Psoas muscle (tissue), 7 donors: Measurements from ENCODE around the gene CNNM3. TPM values are rescaled to one million over a fixed set of nuclear protein-coding genes. Genes with fewer than 3 reads are reported as not detected.

ENCODE experiments used
- polyA plus RNA-seq, 3 donors: library from polyadenylated mRNA; stranded (reverse); fragments of 200-250 nt; gene quantifications; one replicate each; pipeline ENCODE4 v1.2.3, GENCODE V29; 2013
- total RNA-seq, 4 donors: library from RNA; stranded (reverse); fragmentation: NEBNext Ultra II Directional in 2 of 4; extraction: Animal tissue kit (Norgen Biotek cat#: 25700) in 2 of 4; gene quantifications; one replicate each; pipeline versions ENCODE4 v1.2.1 to v1.2.4, GENCODE V29; 2021 to 2023
- donor health status: healthy with polysubstance abuse.
- donor health status: DM: no; HTN: no; CAD: no; lungs with moderate emphysema.
- donor health status: Bipolar disorder and iron deficiency.
- donor health status: healthy.
- donor health status: DM: no; HTN: no; CAD: no.
- donor health status: DM: no; HTN: no; CAD: no.
- donor health status: DM: yes; HTN: yes; CAD: no.

Gene CNNM3
- total and polyA plus RNA-seq, 7 donors = 4.2 to 12.6 (median 7.7) TPM

Other genes with a start within 250 kb of the CNNM3 start
- 10 to 100 TPM; 49.2 to 55.3 (median 50.6) TPM for gene KANSL3, start 178.0 kb upstream of the CNNM3 start, total RNA-seq
- 100 to 1,000 TPM in 1 of 3 donors, 10 to 100 TPM in 2; 25.9 to 101 (median 32.6) TPM for gene KANSL3, start 178.0 kb upstream of the CNNM3 start, polyA plus RNA-seq
- not detected for gene FER1L5, start 173.5 kb upstream of the CNNM3 start, total RNA-seq
- gene FER1L5, start 173.5 kb upstream of the CNNM3 start, polyA plus RNA-seq = under 1 TPM in 1 of 3 donors, not detected in 2; 0.01 TPM
- gene LMAN2L, start 76.2 kb upstream of the CNNM3 start, total RNA-seq = 10 to 100 TPM; 10.0 to 20.7 (median 12.9) TPM
- gene LMAN2L, start 76.2 kb upstream of the CNNM3 start, polyA plus RNA-seq = 10 to 100 TPM in 2 of 3 donors, 1 to 10 TPM in 1; 8.6 to 24.1 (median 12.7) TPM
- 10 to 100 TPM in 3 of 4 donors, 1 to 10 TPM in 1; 9.9 to 28.8 (median 14.3) TPM for gene CNNM4, start 55.4 kb upstream of the CNNM3 start, total RNA-seq
- 10 to 100 TPM in 1 of 3 donors, 1 to 10 TPM in 2; 2.7 to 13.6 (median 4.1) TPM for gene CNNM4, start 55.4 kb upstream of the CNNM3 start, polyA plus RNA-seq
- 1,000 to 10,000 TPM in 2 of 4 donors, 100 to 1,000 TPM in 2; 788 to 1,374 (median 978) TPM for gene ANKRD23, start 27.8 kb downstream of the CNNM3 start, total RNA-seq
- 100 to 1,000 TPM; 256 to 608 (median 529) TPM for gene ANKRD23, start 27.8 kb downstream of the CNNM3 start, polyA plus RNA-seq
- 100 to 1,000 TPM in 1 of 4 donors, 10 to 100 TPM in 3; 53.3 to 101 (median 78.7) TPM for gene ANKRD39, start 41.7 kb downstream of the CNNM3 start, total RNA-seq
- gene ANKRD39, start 41.7 kb downstream of the CNNM3 start, polyA plus RNA-seq = 10 to 100 TPM; 19.2 to 34.0 (median 26.2) TPM
- gene SEMA4C, start 53.8 kb downstream of the CNNM3 start, total RNA-seq = 10 to 100 TPM in 3 of 4 donors, 1 to 10 TPM in 1; 9.5 to 10.8 (median 10.2) TPM
- 1 to 10 TPM; 4.1 to 8.3 (median 6.0) TPM for gene SEMA4C, start 53.8 kb downstream of the CNNM3 start, polyA plus RNA-seq
- gene FAM178B, start 170.3 kb downstream of the CNNM3 start, total RNA-seq = not detected
- gene FAM178B, start 170.3 kb downstream of the CNNM3 start, polyA plus RNA-seq = under 1 TPM; 0.06 to 0.49 (median 0.16) TPM